SK-N-DZ (cell line): ENCODE results near the gene LARP4B.

Experiments used
- DNase-seq: peaks from one replicate; pipeline ENCODE4 v3.0.0-alpha.2; 2015; ENCODE audit warnings: low spot score

Gene LARP4B

GRCh38 chr10:829241-829640, 102.3 kb downstream of the LARP4B start:
- no peak for DNase-seq

- no peak for DNase-seq
Observed at GRCh38 chr10:828191-828590, 103.3 kb downstream of the LARP4B start.

- no peak for DNase-seq
Observed at GRCh38 chr10:824946-825345, 106.6 kb downstream of the LARP4B start.

GRCh38 chr10:824497-824896, 107.0 kb downstream of the LARP4B start:
- DNase-seq, result no peak

- DNase-seq, result no peak
Observed at GRCh38 chr10:822661-823367, 108.7 kb downstream of the LARP4B start.

GRCh38 chr10:822197-822596, 109.3 kb downstream of the LARP4B start:
- DNase-seq, result no peak

- no peak for DNase-seq
Observed at GRCh38 chr10:821322-821721, 110.2 kb downstream of the LARP4B start.

GRCh38 chr10:819816-820215, 111.7 kb downstream of the LARP4B start:
- DNase-seq, result no peak

- DNase-seq, result no peak
Observed at GRCh38 chr10:819326-819725, 112.2 kb downstream of the LARP4B start.

- no peak for DNase-seq
Observed at GRCh38 chr10:818526-819220, 112.8 kb downstream of the LARP4B start.

GRCh38 chr10:818010-818409, 113.5 kb downstream of the LARP4B start:
- no peak for DNase-seq

GRCh38 chr10:817371-817770, 114.1 kb downstream of the LARP4B start:
- DNase-seq, result no peak

GRCh38 chr10:816958-817357, 114.5 kb downstream of the LARP4B start:
- DNase-seq, result no peak

- no peak for DNase-seq
Observed at GRCh38 chr10:816091-816477, 115.4 kb downstream of the LARP4B start.

GRCh38 chr10:815338-816090, 116.0 kb downstream of the LARP4B start:
- no peak for DNase-seq

- no peak for DNase-seq
Observed at GRCh38 chr10:814536-815302, 116.8 kb downstream of the LARP4B start.

- DNase-seq, result no peak
Observed at GRCh38 chr10:813286-813685, 118.2 kb downstream of the LARP4B start.

- no peak for DNase-seq
Observed at GRCh38 chr10:812787-813186, 118.7 kb downstream of the LARP4B start.

- DNase-seq, result no peak
Observed at GRCh38 chr10:811379-812175, 119.9 kb downstream of the LARP4B start.

GRCh38 chr10:810351-810846, 121.1 kb downstream of the LARP4B start:
- no peak for DNase-seq
